ENCODE results near the gene OSBP2. TPM values are rescaled to one million over a fixed set of nuclear protein-coding genes. Genes with fewer than 3 reads are reported as not detected.

Gene OSBP2
- total and polyA plus RNA-seq, 4 donors = 0.18 to 3.9 (median 0.88) TPM

DNA sequence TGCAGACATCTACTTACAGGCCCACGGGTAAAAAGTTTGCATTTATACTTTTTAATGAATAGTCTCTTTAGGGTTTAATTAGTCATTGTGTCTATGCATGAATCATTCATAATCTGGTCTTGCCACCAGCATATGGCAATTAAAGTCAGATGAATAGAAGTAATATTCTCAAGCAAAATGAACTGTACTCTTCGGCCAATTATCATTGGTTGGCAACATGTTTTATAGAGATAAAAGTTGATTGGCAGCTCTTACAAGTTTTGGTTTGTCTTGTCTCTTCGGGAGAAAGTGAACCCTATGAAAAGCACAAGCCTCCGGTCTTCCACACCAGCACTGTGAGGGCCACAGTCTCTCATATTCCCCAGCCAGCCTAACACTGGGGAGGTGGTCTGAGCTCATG, 97.8 kb downstream of the OSBP2 start:
- no peaks in the 10 kb centered on the region for H3K27me3 ChIP-seq (ENCODE audit: control insufficient read depth in 1 of 2, insufficient read depth in 2 of 2, low read length in 1 of 2)
- ATAC-seq (ENCODE audit: low FRiP score) (no peak), DNase-seq (no peak)
- H3K27ac ChIP-seq (ENCODE audit: low read depth in 1 of 2, low read length in 2 of 2) = no peak overlapping the region
- no peak overlapping the region for H3K4me3 ChIP-seq (ENCODE audit: low read length in 2 of 2)
- intact Hi-C loops (cut with DNase I) = no loop called here
- H3K4me1 ChIP-seq (ENCODE audit: control insufficient read depth in 1 of 2, insufficient read depth in 2 of 2, low read length in 2 of 2) = no peaks in the 10 kb centered on the region
- peaks cover 0 to 2% of the 10 kb centered on the region in 2 donors for H3K36me3 ChIP-seq (ENCODE audit: control insufficient read depth in 1 of 2, insufficient read depth in 2 of 2, low read length in 1 of 2)
- H3K9me3 ChIP-seq (ENCODE audit: control insufficient read depth, low read length) = no peaks in the 10 kb centered on the region
- 89% methylated on average over 4 of the region's 4 CpGs for WGBS, 2 donors

DNA sequence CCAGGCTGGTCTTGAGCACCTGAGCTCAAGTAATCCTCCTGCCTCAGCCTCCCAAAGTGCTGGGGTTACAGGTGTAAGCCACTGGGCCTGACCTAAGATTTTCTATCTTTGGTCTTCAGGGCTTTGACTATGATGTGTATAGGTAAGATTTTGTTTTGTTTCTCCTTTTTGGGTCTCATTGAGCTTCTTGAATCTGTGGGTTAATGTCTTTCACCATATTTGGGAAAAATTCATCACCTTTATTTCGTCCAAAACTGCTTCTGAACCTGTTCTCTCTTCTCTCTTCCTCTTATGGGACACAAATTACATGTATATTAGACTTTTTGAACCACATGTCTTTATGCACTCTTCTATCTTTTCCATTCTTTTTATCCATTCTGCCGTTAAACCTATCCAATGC, 100.4 kb downstream of the OSBP2 start:
- Histone ChIP-seq H3K4me1 (ENCODE audit: control insufficient read depth in 1 of 2, insufficient read depth in 2 of 2, low read length in 2 of 2) (no peaks in the 10 kb centered on the region), H3K27ac (ENCODE audit: low read depth in 1 of 2, low read length in 2 of 2) (no peak overlapping the region), H3K4me3 (ENCODE audit: low read length in 2 of 2) (no peak overlapping the region), H3K9me3 (ENCODE audit: control insufficient read depth, low read length) (no peaks in the 10 kb centered on the region), H3K36me3 (ENCODE audit: control insufficient read depth in 1 of 2, insufficient read depth in 2 of 2, low read length in 1 of 2) (peaks cover 0 to 2% of the 10 kb centered on the region in 2 donors), H3K27me3 (ENCODE audit: control insufficient read depth in 1 of 2, insufficient read depth in 2 of 2, low read length in 1 of 2) (no peaks in the 10 kb centered on the region)
- no peak for ATAC-seq (ENCODE audit: low FRiP score)
- 86 to 87% methylated on average over 2 of the region's 2 CpGs for WGBS, 2 donors
- no peak for DNase-seq
- intact Hi-C loops (cut with DNase I) = no loop called here

DNA sequence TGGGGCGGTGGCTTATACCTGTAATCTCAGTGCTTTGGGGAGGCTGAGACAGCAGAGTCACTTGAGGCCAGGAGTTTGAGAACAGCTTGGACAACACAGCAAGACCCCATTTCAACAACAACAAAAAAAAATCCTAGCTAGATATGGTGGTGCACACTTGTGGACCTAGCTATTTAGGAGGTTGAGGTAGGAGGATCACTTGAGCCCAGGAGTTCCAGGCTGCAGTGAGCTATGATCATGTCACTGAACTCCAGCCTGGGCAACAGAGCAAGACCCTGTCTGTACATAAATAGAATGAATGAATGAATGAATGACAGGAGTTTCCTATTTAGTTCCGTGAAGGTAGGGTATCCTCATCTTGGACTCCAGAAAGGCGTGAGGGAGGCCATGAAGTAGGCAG, 107.0 kb downstream of the OSBP2 start:
- 73 to 78% methylated on average over 3 of the region's 3 CpGs for WGBS, 2 donors
- ATAC-seq (ENCODE audit: low FRiP score) (no peak), DNase-seq (no peak)
- Histone ChIP-seq H3K36me3 (ENCODE audit: control insufficient read depth in 1 of 2, insufficient read depth in 2 of 2, low read length in 1 of 2) (no peaks in the 10 kb centered on the region), H3K9me3 (ENCODE audit: control insufficient read depth, low read length) (no peaks in the 10 kb centered on the region), H3K4me1 (ENCODE audit: control insufficient read depth in 1 of 2, insufficient read depth in 2 of 2, low read length in 2 of 2) (no peaks in the 10 kb centered on the region), H3K27me3 (ENCODE audit: control insufficient read depth in 1 of 2, insufficient read depth in 2 of 2, low read length in 1 of 2) (no peaks in the 10 kb centered on the region), H3K27ac (ENCODE audit: low read depth in 1 of 2, low read length in 2 of 2) (no peak overlapping the region), H3K4me3 (ENCODE audit: low read length in 2 of 2) (no peak overlapping the region)
- intact Hi-C loops (cut with DNase I) = no loop called here

DNA sequence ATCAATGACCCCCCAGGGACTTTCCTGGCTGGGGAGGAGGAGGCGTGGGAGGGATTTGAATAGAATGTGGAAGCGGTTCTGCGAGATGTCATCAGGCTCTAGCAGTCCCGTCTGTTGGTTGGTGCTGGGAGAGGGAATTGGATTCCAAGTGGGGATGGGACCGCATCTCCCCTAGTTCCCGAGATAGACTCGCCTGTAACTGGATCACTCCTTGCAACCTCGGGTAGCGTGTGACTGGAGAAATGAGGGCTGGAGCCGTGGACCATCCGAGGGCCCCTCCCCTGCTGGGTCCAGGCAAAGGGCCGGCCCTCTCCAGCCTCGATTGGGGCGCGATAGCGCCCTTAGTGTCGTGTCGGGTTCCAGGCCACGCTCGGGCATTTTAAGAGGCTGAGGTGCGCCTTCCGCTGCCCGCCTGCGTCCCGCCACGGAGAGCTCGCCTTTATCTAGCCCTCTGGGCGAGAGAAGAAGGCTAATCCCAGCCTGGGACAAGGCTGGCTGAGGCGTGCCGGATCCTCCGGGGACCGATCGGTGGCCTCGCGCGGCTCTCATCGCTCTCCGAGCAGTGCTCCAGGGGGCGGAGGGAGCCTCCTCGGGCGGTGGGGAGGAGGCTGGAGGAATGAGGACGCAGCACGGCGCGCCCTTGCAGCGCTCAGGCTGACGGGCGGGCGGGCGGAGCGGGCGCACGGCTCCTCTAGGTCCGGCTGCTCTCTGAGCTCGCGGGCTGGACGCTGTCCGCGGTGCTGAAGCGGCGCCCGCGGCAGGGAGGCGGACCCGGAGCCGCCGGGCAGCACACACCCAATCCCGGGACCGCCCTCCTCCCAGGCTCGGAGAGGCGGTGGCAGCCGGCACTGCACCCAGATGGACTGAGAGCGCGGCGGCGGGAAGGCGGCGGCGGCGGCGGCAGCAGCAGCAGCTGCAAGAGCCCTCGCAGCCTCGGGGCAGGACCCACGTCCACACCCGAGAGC, 107.8 kb downstream of the OSBP2 start:
- Histone ChIP-seq H3K36me3 (ENCODE audit: control insufficient read depth in 1 of 2, insufficient read depth in 2 of 2, low read length in 1 of 2) (no peaks in the 10 kb centered on the region), H3K9me3 (ENCODE audit: control insufficient read depth, low read length) (no peaks in the 10 kb centered on the region), H3K4me3 (ENCODE audit: low read length in 2 of 2) (no peak overlapping the region), H3K4me1 (ENCODE audit: control insufficient read depth in 1 of 2, insufficient read depth in 2 of 2, low read length in 2 of 2) (no peaks in the 10 kb centered on the region), H3K27me3 (ENCODE audit: control insufficient read depth in 1 of 2, insufficient read depth in 2 of 2, low read length in 1 of 2) (no peaks in the 10 kb centered on the region), H3K27ac (ENCODE audit: low read depth in 1 of 2, low read length in 2 of 2) (no peak overlapping the region)
- intact Hi-C loops (cut with DNase I) = no loop called here
- ATAC-seq (ENCODE audit: low FRiP score) (peak; percentile 99), DNase-seq (peak; percentile 89 to 95)
- 2% methylated on average over 56 to 85 of the region's 85 CpGs for WGBS, 2 donors

DNA sequence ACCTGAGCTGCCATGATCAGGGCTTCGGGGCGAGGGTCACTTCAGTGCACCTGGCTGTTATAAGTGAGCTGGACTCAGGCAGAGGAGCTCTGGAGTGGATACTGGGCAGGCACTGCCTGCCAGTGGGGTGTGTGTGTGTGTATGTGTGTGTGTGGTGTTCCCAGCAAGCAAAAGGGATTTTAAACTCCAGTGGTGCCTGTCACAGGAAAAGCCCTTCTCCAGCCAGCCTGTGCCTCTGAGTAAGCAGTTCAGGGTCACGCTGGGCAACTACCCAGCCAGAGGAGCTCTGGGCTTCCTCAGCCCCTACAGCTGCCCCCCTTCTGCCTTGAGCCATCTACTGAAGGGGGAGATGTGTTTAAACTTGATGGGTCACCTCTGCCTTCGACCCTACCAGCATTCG, 109.0 kb downstream of the OSBP2 start:
- no peaks in the 10 kb centered on the region for H3K27me3 ChIP-seq (ENCODE audit: control insufficient read depth in 1 of 2, insufficient read depth in 2 of 2, low read length in 1 of 2)
- ATAC-seq (ENCODE audit: low FRiP score) (no peak), DNase-seq (no peak)
- no peaks in the 10 kb centered on the region for H3K9me3 ChIP-seq (ENCODE audit: control insufficient read depth, low read length)
- no peak overlapping the region for H3K4me3 ChIP-seq (ENCODE audit: low read length in 2 of 2)
- no peak overlapping the region for H3K27ac ChIP-seq (ENCODE audit: low read depth in 1 of 2, low read length in 2 of 2)
- no peaks in the 10 kb centered on the region for H3K4me1 ChIP-seq (ENCODE audit: control insufficient read depth in 1 of 2, insufficient read depth in 2 of 2, low read length in 2 of 2)
- H3K36me3 ChIP-seq (ENCODE audit: control insufficient read depth in 1 of 2, insufficient read depth in 2 of 2, low read length in 1 of 2) = no peaks in the 10 kb centered on the region
- WGBS, 2 donors = 85 to 90% methylated on average over 5 of the region's 5 CpGs
- intact Hi-C loops (cut with DNase I) = no loop called here

DNA sequence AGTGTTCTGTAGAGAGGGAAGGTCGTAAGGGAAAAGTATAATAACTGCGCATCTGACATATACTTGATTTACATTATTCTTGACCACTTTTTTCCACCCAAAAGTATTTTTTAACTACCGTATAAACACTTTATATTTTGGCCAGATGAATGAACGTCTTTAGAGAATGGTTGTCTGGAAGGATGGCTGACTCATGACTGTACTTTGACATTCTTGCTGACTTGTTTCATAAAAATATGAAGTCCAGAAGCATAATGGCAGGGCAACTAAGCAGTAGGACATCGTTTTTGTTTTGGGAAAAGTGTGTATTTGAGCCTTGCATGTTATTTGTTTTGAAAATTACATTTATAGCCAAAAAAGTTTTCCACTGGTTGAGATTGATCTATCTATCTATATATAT, 110.0 kb downstream of the OSBP2 start:
- DNase-seq = no peak
- intact Hi-C loops (cut with DNase I) = no loop called here
- H3K36me3 ChIP-seq (ENCODE audit: control insufficient read depth in 1 of 2, insufficient read depth in 2 of 2, low read length in 1 of 2) = no peaks in the 10 kb centered on the region

DNA sequence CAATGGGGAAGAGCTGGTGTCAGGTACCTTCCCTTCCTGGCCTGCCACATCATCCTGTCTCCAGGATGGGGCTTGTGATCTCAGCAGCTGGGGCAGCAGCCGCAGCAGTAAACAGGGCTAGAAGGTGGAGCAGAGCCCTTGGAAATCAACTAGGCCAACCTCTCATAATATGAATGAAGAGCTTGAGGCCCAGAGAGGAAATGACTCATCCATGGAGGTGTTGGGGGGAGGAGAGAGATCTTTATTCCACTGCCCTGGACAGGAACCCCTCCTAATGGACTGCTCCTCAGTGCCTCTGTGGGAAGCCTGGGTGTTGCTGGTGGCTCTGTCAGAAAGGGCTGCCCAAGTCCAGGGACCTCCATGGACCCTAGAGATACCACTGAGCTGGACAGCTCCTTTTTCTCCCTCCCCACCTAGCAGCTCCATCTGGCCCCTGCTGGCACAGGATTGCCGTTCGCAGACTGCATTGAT, 111.8 kb downstream of the OSBP2 start:
- no peaks in the 10 kb centered on the region for H3K4me1 ChIP-seq (ENCODE audit: control insufficient read depth in 1 of 2, insufficient read depth in 2 of 2, low read length in 2 of 2)
- WGBS, 2 donors = 47 to 60% methylated on average over 3 of the region's 3 CpGs
- intact Hi-C loops (cut with DNase I) = no loop called here
- no peak for ATAC-seq (ENCODE audit: low FRiP score)
- no peaks in the 10 kb centered on the region for H3K9me3 ChIP-seq (ENCODE audit: control insufficient read depth, low read length)
- H3K4me3 ChIP-seq (ENCODE audit: low read length in 2 of 2) = no peak overlapping the region
- H3K36me3 ChIP-seq (ENCODE audit: control insufficient read depth in 1 of 2, insufficient read depth in 2 of 2, low read length in 1 of 2) = no peaks in the 10 kb centered on the region
- H3K27me3 ChIP-seq (ENCODE audit: control insufficient read depth in 1 of 2, insufficient read depth in 2 of 2, low read length in 1 of 2) = no peaks in the 10 kb centered on the region
- no peak overlapping the region for H3K27ac ChIP-seq (ENCODE audit: low read depth in 1 of 2, low read length in 2 of 2)
- DNase-seq = no peak

More for the DNA sequence above, 110.0 kb downstream of the OSBP2 start:
- no peak overlapping the region for H3K4me3 ChIP-seq (ENCODE audit: low read length in 2 of 2)
- no peak overlapping the region for H3K27ac ChIP-seq (ENCODE audit: low read depth in 1 of 2, low read length in 2 of 2)
- 69 to 74% methylated on average over 5 of the region's 5 CpGs for WGBS, 2 donors
- H3K4me1 ChIP-seq (ENCODE audit: control insufficient read depth in 1 of 2, insufficient read depth in 2 of 2, low read length in 2 of 2) = no peaks in the 10 kb centered on the region
- no peaks in the 10 kb centered on the region for H3K27me3 ChIP-seq (ENCODE audit: control insufficient read depth in 1 of 2, insufficient read depth in 2 of 2, low read length in 1 of 2)
- H3K9me3 ChIP-seq (ENCODE audit: control insufficient read depth, low read length) = no peaks in the 10 kb centered on the region
- ATAC-seq (ENCODE audit: low FRiP score) = no peak

DNA sequence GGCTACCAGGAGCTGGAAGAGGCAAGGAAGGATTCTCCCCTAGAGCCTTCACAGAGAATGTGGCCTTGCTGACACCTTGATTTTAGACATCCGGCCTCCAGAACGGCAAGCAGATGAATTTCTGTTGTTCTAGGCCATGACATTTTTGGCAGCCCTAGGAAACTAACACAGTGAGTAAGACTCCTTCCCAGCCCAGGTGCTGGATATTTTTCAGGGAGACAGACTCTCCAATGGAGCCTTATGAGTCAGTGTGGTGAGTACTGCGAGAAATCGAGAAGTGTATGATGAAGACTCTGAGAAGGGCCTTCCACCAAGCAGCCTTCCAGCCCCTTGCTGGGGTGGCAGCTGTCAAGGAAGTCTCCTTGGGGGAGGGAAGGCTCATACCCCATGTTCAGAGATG, 114.4 kb downstream of the OSBP2 start:
- Histone ChIP-seq H3K9me3 (ENCODE audit: control insufficient read depth, low read length) (no peaks in the 10 kb centered on the region), H3K27ac (ENCODE audit: low read depth in 1 of 2, low read length in 2 of 2) (no peak overlapping the region), H3K27me3 (ENCODE audit: control insufficient read depth in 1 of 2, insufficient read depth in 2 of 2, low read length in 1 of 2) (no peaks in the 10 kb centered on the region), H3K36me3 (ENCODE audit: control insufficient read depth in 1 of 2, insufficient read depth in 2 of 2, low read length in 1 of 2) (no peaks in the 10 kb centered on the region), H3K4me1 (ENCODE audit: control insufficient read depth in 1 of 2, insufficient read depth in 2 of 2, low read length in 2 of 2) (no peaks in the 10 kb centered on the region), H3K4me3 (ENCODE audit: low read length in 2 of 2) (no peak overlapping the region)
- 86 to 90% methylated on average over 4 of the region's 4 CpGs for WGBS, 2 donors
- no peak for ATAC-seq (ENCODE audit: low FRiP score)
- no peak for DNase-seq
- intact Hi-C loops (cut with DNase I) = no loop called here

DNA sequence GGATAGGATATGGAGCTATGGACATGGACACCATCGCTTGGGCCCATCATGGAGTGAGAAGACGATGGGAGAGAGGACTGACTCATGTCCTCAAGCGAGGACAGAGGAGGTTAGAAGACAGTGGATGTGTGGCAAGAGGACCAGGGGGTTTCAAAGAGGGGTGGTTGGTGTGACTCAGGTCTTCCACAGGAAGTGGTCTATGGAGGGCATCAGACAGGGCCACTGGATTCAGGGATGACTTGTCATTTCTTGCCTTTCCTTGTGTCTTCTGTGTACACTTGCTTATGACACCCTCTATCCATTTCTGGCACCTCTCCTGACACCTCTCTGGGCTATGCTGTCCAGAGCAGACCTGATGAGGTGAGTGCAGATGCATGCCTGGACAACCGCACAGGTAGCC, 115.4 kb downstream of the OSBP2 start:
- no peak overlapping the region for H3K27ac ChIP-seq (ENCODE audit: low read depth in 1 of 2, low read length in 2 of 2)
- no peaks in the 10 kb centered on the region for H3K27me3 ChIP-seq (ENCODE audit: control insufficient read depth in 1 of 2, insufficient read depth in 2 of 2, low read length in 1 of 2)
- H3K4me1 ChIP-seq (ENCODE audit: control insufficient read depth in 1 of 2, insufficient read depth in 2 of 2, low read length in 2 of 2) = no peaks in the 10 kb centered on the region
- intact Hi-C loops (cut with DNase I) = no loop called here
- DNase-seq = no peak
- ATAC-seq (ENCODE audit: low FRiP score) = no peak
- H3K9me3 ChIP-seq (ENCODE audit: control insufficient read depth, low read length) = no peaks in the 10 kb centered on the region
- WGBS, 2 donors = 76 to 90% methylated on average over 4 of the region's 4 CpGs
- no peak overlapping the region for H3K4me3 ChIP-seq (ENCODE audit: low read length in 2 of 2)
- H3K36me3 ChIP-seq (ENCODE audit: control insufficient read depth in 1 of 2, insufficient read depth in 2 of 2, low read length in 1 of 2) = no peaks in the 10 kb centered on the region

Measured in aorta (tissue), 5 donors.